Measurements from ENCODE around the gene CD300LF. TPM values are rescaled to one million over a fixed set of nuclear protein-coding genes. Genes with fewer than 3 reads are reported as not detected.

Gene CD300LF
- total RNA-seq, 1 experiment from 2014 or later, result not detected

DNA sequence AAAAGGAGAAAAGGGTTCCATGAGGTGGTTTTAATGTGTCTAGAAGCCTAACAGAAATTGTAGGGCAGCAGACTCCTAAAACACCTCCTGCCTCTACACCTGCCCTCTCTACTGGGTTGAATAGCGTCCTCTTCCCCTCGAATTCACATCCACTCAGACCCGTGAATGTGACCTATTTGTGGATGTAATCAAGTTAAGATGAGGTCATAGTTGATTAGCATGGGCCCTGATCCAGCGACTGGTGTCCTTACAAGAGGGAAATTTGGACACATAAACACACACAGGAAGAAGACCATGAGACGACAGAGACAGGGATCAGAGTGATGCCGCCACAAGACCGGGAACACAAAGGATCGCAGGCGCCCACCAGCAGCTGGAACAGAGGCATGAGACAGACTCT lies 13.5 kb downstream of the CD300LF start:
- Mint-ChIP-seq H3K27me3 (ENCODE audit: insufficient read depth, unreplicated experiment) (peaks cover 60% of the 10 kb centered on the region), H3K4me3 (ENCODE audit: unreplicated experiment) (no peak overlapping the region), H3K27ac (ENCODE audit: low read depth, unreplicated experiment) (no peak overlapping the region), H3K4me1 (ENCODE audit: insufficient read depth, unreplicated experiment) (no peaks in the 10 kb centered on the region), H3K36me3 (ENCODE audit: insufficient read depth, unreplicated experiment) (no peaks in the 10 kb centered on the region), H3K9me3 (ENCODE audit: unreplicated experiment) (no peaks in the 10 kb centered on the region)
- ChIA-PET CTCF (interaction anchor here (1.3 kb wide), 1 partner anchor 92 kb away, joined by 3 read pairs; no protein-coding TSS in a partner anchor), POLR2A (interaction anchor here (0.6 kb wide), 1 partner anchor 10 kb away, joined by 4 read pairs; no protein-coding TSS in a partner anchor)
- intact Hi-C loops (cut with micrococcal nuclease), result no loop called here
- DNase-seq (ENCODE audit: unreplicated experiment), result no peak
- TF ChIP-seq, protein P1, sequence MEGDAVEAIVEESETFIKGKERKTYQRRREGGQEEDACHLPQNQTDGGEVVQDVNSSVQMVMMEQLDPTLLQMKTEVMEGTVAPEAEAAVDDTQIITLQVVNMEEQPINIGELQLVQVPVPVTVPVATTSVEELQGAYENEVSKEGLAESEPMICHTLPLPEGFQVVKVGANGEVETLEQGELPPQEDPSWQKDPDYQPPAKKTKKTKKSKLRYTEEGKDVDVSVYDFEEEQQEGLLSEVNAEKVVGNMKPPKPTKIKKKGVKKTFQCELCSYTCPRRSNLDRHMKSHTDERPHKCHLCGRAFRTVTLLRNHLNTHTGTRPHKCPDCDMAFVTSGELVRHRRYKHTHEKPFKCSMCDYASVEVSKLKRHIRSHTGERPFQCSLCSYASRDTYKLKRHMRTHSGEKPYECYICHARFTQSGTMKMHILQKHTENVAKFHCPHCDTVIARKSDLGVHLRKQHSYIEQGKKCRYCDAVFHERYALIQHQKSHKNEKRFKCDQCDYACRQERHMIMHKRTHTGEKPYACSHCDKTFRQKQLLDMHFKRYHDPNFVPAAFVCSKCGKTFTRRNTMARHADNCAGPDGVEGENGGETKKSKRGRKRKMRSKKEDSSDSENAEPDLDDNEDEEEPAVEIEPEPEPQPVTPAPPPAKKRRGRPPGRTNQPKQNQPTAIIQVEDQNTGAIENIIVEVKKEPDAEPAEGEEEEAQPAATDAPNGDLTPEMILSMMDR (IDR thresholded peaks at IDR 0.05; ENCODE audit: unreplicated experiment), result no peak
- BruUV-seq (replicated peaks), result no TSS peak

DNA sequence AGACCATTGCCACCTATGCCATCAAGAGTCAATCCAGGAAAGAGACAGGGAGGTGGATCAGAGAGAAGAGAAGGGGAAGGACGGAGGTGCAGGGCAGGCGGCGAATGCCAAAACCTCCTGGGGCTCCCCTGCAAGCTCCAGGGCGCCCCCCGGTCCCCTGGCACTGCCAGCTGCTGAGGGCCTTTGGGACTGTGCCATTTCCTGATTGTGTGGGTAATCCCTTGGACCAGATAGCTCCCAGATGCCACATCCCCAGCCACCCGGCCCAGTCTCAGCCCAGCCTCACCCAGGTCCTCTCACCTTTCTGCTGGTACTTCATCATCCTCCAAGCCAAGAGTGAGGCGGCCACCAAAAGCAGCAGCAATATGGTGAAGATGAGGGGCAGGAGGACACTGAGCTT lies 14.7 kb downstream of the CD300LF start:
- H3K27ac Mint-ChIP-seq (ENCODE audit: low read depth, unreplicated experiment), result no peak overlapping the region
- ChIA-PET POLR2A (no interaction called here), CTCF (interaction anchor here (1.3 kb wide), 1 partner anchor 93 kb away, joined by 3 read pairs; no protein-coding TSS in a partner anchor)
- no peaks in the 10 kb centered on the region for H3K36me3 Mint-ChIP-seq (ENCODE audit: insufficient read depth, unreplicated experiment)
- peaks cover 66% of the 10 kb centered on the region for H3K27me3 Mint-ChIP-seq (ENCODE audit: insufficient read depth, unreplicated experiment)
- no peaks in the 10 kb centered on the region for H3K4me1 Mint-ChIP-seq (ENCODE audit: insufficient read depth, unreplicated experiment)
- intact Hi-C loops (cut with micrococcal nuclease), result no loop called here
- H3K4me3 Mint-ChIP-seq (ENCODE audit: unreplicated experiment), result no peak overlapping the region
- TF ChIP-seq, protein P1 (IDR thresholded peaks at IDR 0.05; ENCODE audit: unreplicated experiment), result no peak
- no TSS peak for BruUV-seq (replicated peaks)
- no peaks in the 10 kb centered on the region for H3K9me3 Mint-ChIP-seq (ENCODE audit: unreplicated experiment)
- no peak for DNase-seq (ENCODE audit: unreplicated experiment)

DNA sequence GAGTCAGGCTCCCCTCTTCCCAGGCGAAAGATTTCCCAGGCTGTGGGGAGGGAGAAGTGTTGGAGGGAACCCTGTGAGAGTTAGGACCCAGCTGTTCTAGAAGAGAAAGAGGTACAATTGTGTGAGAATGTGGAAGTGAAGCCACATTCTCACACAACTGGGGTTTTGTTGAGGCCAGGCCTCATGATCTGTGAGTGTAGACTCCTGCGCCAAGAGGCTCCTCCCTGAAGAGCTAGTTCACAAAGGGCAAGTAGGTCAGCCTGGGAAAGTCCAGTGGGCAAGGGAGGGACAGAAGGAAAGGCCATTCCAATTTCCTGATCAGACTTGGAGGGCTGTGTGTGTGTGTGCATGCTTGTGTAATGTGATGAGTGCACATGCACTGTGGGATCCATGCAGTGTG lies 15.2 kb downstream of the CD300LF start:
- intact Hi-C loops (cut with micrococcal nuclease), result no loop called here
- Mint-ChIP-seq H3K4me1 (ENCODE audit: insufficient read depth, unreplicated experiment) (no peaks in the 10 kb centered on the region), H3K4me3 (ENCODE audit: unreplicated experiment) (no peak overlapping the region), H3K27me3 (ENCODE audit: insufficient read depth, unreplicated experiment) (peaks cover 66% of the 10 kb centered on the region), H3K9me3 (ENCODE audit: unreplicated experiment) (no peaks in the 10 kb centered on the region), H3K36me3 (ENCODE audit: insufficient read depth, unreplicated experiment) (no peaks in the 10 kb centered on the region), H3K27ac (ENCODE audit: low read depth, unreplicated experiment) (no peak overlapping the region)
- TF ChIP-seq, protein P1 (IDR thresholded peaks at IDR 0.05; ENCODE audit: unreplicated experiment), result no peak
- no peak for DNase-seq (ENCODE audit: unreplicated experiment)
- POLR2A ChIA-PET, result no interaction called here
- no TSS peak for BruUV-seq (replicated peaks)
- CTCF ChIA-PET, result interaction anchor here (0.6 kb wide), 1 partner anchor 335 kb away, joined by 3 read pairs; no protein-coding TSS in a partner anchor

DNA sequence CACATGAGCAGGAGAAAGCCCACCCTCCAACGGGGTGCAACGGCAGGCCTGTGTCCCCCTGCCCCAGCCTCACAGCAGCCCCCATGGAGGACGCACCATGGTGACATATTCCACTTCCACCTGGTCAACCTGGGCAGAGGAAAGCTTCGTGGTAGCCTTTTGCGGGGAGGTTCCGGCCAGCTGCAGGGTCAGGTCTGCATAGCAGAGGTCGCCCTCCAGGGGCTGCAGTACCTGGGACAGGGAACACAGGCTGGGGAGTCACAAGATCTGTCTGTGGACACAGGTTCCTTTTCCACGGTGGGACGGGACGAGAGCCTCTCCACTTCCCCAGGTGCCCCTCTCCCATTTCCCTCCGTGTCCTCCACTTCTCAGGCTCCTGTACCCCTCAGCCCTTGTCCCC lies 17.1 kb downstream of the CD300LF start:
- no peaks in the 10 kb centered on the region for H3K4me1 Mint-ChIP-seq (ENCODE audit: insufficient read depth, unreplicated experiment)
- POLR2A ChIA-PET, result no interaction called here
- H3K27ac Mint-ChIP-seq (ENCODE audit: low read depth, unreplicated experiment), result no peak overlapping the region
- peaks cover 78% of the 10 kb centered on the region for H3K27me3 Mint-ChIP-seq (ENCODE audit: insufficient read depth, unreplicated experiment)
- DNase-seq (ENCODE audit: unreplicated experiment), result no peak
- H3K9me3 Mint-ChIP-seq (ENCODE audit: unreplicated experiment), result no peaks in the 10 kb centered on the region
- TF ChIP-seq, protein P1 (IDR thresholded peaks at IDR 0.05; ENCODE audit: unreplicated experiment), result no peak
- no peaks in the 10 kb centered on the region for H3K36me3 Mint-ChIP-seq (ENCODE audit: insufficient read depth, unreplicated experiment)
- intact Hi-C loops (cut with micrococcal nuclease), result no loop called here
- BruUV-seq (replicated peaks), result no TSS peak
- CTCF ChIA-PET, result no interaction called here
- no peak overlapping the region for H3K4me3 Mint-ChIP-seq (ENCODE audit: unreplicated experiment)
